ENCODE results near the gene COL8A1. TPM values are rescaled to one million over a fixed set of nuclear protein-coding genes. Genes with fewer than 3 reads are reported as not detected.
"Not testable (repeated sequence)": the region's sequence is repeated elsewhere in the genome, so short reads cannot be mapped to it uniquely, and the experiment has no call there.

The COL8A1 gene
- total and polyA plus RNA-seq, 8 donors, result 0.24 to 10.1 (median 0.59) TPM

DNA sequence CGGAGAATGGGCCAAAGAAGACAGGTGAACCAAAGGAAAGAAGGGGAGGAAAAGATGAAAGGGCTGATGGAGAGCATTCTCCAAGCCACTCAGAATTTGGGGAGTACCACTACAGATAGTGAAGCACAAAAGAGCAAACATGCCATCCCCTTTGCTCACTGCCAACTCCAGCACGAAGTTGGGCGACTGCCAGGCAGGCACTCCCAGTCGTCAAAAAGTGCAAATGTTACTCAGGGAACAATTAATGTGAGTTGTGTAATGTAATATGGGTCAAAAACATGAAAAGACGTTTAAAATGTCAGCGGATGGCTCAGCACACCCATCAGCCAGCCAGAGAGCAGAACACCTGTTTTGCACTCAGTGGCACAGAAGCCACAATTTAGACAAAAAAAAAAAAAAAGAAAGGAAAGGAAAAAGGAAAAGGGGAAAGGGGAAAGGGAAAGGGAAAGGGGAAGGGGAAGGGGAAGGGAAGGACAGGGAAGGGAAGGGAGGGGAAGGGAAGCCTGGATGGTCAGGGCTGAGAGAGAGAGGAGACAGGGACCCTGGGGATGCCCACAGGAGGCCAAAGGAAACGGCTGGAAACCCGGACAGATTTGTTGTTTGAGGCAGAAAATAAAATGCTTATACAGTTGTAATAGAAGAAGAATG is 82.7 kb downstream of the COL8A1 start:
- H3K4me1 ChIP-seq, result no peaks in the 10 kb centered on the region
- no peaks in the 10 kb centered on the region for H3K27me3 ChIP-seq
- FAIRE-seq (no peak), DNase-seq (no peak), ATAC-seq (peak in 1 of 4 donors; percentile 49)
- TF ChIP-seq, protein P1, sequence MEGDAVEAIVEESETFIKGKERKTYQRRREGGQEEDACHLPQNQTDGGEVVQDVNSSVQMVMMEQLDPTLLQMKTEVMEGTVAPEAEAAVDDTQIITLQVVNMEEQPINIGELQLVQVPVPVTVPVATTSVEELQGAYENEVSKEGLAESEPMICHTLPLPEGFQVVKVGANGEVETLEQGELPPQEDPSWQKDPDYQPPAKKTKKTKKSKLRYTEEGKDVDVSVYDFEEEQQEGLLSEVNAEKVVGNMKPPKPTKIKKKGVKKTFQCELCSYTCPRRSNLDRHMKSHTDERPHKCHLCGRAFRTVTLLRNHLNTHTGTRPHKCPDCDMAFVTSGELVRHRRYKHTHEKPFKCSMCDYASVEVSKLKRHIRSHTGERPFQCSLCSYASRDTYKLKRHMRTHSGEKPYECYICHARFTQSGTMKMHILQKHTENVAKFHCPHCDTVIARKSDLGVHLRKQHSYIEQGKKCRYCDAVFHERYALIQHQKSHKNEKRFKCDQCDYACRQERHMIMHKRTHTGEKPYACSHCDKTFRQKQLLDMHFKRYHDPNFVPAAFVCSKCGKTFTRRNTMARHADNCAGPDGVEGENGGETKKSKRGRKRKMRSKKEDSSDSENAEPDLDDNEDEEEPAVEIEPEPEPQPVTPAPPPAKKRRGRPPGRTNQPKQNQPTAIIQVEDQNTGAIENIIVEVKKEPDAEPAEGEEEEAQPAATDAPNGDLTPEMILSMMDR (IDR thresholded peaks at IDR 0.05), result no peak
- 19 to 26% methylated on average over 8 of the region's 8 CpGs for whole genome bisulfite sequencing, 2 donors
- no peak overlapping the region for H3K27ac ChIP-seq
- H3K4me3 ChIP-seq, result no peak overlapping the region
- no peaks in the 10 kb centered on the region for H3K9me3 ChIP-seq
- intact Hi-C loops (cut with DNase I), result no loop called here
- no peaks in the 10 kb centered on the region for H3K36me3 ChIP-seq

DNA sequence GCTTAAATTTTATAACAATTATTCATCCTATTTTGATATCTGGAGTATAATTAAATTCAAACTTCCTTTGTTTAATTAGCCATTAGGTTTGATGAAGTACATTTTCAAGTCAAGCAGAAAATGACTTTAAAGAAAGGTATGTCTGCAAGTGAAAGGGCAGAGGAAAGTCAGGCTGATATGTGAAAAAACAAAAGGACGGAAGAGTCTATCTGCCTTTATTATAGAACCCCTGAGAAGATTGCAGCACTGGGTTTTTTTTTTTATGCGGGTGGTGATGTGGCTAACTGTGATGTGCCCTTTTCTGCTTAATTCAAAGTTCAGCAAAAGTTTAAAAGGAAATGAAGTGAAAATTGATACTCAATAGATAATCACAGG is 83.2 kb downstream of the COL8A1 start:
- H3K4me1 ChIP-seq, result no peaks in the 10 kb centered on the region
- no peak for DNase-seq
- ATAC-seq, result no peak
- H3K4me3 ChIP-seq, result no peak overlapping the region
- WGBS, 2 donors, result 40 to 51% methylated on average over 2 of the region's 2 CpGs
- no peaks in the 10 kb centered on the region for H3K27me3 ChIP-seq
- intact Hi-C loops (cut with DNase I), result no loop called here
- H3K27ac ChIP-seq, result no peak overlapping the region
- FAIRE-seq, result no peak
- no peaks in the 10 kb centered on the region for H3K9me3 ChIP-seq
- no peaks in the 10 kb centered on the region for H3K36me3 ChIP-seq
- TF ChIP-seq, protein P1 (IDR thresholded peaks at IDR 0.05), result no peak

DNA sequence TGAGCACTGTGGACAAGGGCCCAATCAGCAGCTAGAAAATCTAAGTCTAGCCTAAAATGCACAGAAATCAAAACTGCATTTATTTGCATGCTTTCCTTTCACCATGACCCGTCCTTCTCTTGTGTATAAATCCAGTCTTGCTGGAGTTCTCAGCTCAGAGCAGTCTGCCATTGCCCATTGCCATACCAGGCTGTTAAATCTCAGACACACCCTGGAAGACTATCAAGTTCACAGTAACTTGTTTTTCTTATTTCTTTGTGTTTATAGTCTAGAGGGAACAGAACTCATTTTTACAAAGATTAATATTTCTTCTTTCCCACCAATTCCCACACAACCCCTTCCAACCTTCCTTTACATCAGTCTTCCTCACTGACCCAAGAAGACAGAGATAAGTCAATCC is 85.9 kb downstream of the COL8A1 start:
- WGBS, 2 donors, result 10 to 45% methylated on average over 1 of the region's 1 CpG
- intact Hi-C loops (cut with DNase I), result no loop called here

DNA sequence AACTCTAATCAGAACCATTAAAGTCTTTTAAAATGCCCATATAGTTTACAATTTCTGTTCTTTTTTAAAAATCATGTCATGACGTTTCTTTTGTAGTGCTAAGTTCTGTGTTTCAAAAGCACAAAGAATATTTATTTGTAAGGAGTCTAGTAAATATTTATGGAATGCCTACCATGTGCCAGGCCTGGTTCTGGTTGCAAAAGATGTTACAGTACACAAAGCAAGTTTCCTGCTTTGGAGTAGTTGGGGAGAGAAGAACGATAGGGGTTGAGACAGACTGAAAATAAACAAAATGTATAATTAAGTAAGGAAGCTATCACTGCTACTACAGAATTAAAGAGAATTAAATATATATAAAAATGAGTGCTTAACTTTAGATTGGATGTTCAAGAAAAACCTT is 92.5 kb downstream of the COL8A1 start:
- ATAC-seq, result no peak
- H3K27ac ChIP-seq, result no peak overlapping the region

More for the DNA sequence above, 85.9 kb downstream of the COL8A1 start:
- Histone ChIP-seq H3K27me3 (no peaks in the 10 kb centered on the region), H3K36me3 (no peaks in the 10 kb centered on the region), H3K27ac (no peak overlapping the region), H3K4me3 (no peak overlapping the region), H3K4me1 (no peaks in the 10 kb centered on the region), H3K9me3 (no peaks in the 10 kb centered on the region)
- no peak for FAIRE-seq
- TF ChIP-seq, protein P1 (IDR thresholded peaks at IDR 0.05), result no peak
- ATAC-seq, result no peak
- no peak for DNase-seq

DNA sequence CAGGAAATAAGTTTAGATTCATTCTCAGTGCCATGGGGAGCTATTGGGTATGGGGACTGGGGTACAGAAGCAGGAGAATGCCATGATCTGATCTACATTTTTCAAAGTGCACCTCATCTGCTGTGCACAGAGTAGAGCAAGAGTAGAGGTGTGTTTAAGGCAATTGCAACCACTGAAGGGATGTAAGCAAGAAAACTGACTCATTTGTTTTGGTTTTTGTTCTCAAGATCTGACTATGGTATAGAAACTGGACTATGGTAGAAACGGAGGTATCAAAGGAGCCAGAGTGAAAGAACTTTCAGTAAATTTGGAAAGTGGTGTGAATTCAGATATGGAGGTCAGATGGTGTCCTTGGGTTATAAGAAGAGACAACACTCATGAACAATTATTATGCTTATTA is 93.1 kb downstream of the COL8A1 start:
- no peaks in the 10 kb centered on the region for H3K36me3 ChIP-seq
- H3K4me3 ChIP-seq, result no peak overlapping the region
- H3K4me1 ChIP-seq, result no peaks in the 10 kb centered on the region
- 46 to 50% methylated on average over 1 of the region's 1 CpG for WGBS, 2 donors
- intact Hi-C loops (cut with DNase I), result no loop called here
- no peaks in the 10 kb centered on the region for H3K27me3 ChIP-seq
- TF ChIP-seq, protein P1 (IDR thresholded peaks at IDR 0.05), result no peak
- no peak overlapping the region for H3K27ac ChIP-seq
- DNase-seq (no peak), FAIRE-seq (no peak), ATAC-seq (no peak)
- H3K9me3 ChIP-seq, result no peaks in the 10 kb centered on the region

More for the DNA sequence above, 92.5 kb downstream of the COL8A1 start:
- no peaks in the 10 kb centered on the region for H3K4me1 ChIP-seq
- no peak overlapping the region for H3K4me3 ChIP-seq
- no peaks in the 10 kb centered on the region for H3K27me3 ChIP-seq
- no peak for FAIRE-seq
- no peak for DNase-seq
- no peaks in the 10 kb centered on the region for H3K36me3 ChIP-seq
- 26 to 40% methylated on average over 2 of the region's 2 CpGs for WGBS, 2 donors
- intact Hi-C loops (cut with DNase I), result no loop called here
- TF ChIP-seq, protein P1 (IDR thresholded peaks at IDR 0.05), result no peak
- H3K9me3 ChIP-seq, result no peaks in the 10 kb centered on the region

DNA sequence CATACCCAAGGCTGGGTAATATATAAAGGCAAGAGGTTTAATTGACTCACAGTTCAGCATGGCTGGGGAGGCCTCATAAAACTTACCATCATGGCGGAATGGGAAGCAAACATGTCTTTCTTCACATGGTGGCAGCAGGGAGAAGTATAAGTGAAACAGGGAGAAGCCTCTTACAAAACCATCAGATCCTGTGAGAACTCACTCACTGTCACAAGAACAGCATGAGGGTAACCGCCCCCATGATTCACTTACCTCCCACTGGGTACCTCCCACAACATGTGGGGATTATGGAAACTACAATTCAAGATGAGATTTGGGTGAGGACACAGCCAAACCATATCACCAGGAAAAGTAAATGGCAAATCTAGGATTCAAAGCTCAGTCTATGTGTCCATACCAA is 102.0 kb downstream of the COL8A1 start:
- H3K9me3 ChIP-seq; FAIRE-seq; H3K27ac ChIP-seq; H3K27me3 ChIP-seq; ATAC-seq; DNase-seq; intact Hi-C loops (cut with DNase I); H3K36me3 ChIP-seq; H3K4me1 ChIP-seq; H3K4me3 ChIP-seq: not testable (repeated sequence)
- 42 to 76% methylated on average over 2 of the region's 2 CpGs for WGBS, 2 donors
